Measurements from ENCODE around the gene COQ9. TPM values are rescaled to one million over a fixed set of nuclear protein-coding genes. Genes with fewer than 3 reads are reported as not detected.

Gene COQ9
- total RNA-seq, 1 experiment from 2014 or later: 67.4 TPM

- no peaks in the 10 kb centered on the region for H4K20me1 ChIP-seq (ENCODE audit: low read length)
- ATAC-seq: no peak
- no peaks in the 10 kb centered on the region for H3K9me3 ChIP-seq (ENCODE audit: low read length)
- H3F3A ChIP-seq (ENCODE audit: low read length, unreplicated experiment): no peaks in the 10 kb centered on the region
- no peak for DNase-seq
- CTCF ChIA-PET: no interaction called here
- H3K4me1 ChIP-seq (ENCODE audit: insufficient read depth, low read length): no peaks in the 10 kb centered on the region
- no peaks in the 10 kb centered on the region for H3K36me3 ChIP-seq (ENCODE audit: low read depth, low read length)
- intact Hi-C loops (cut with micrococcal nuclease): no loop called here
- H3K9ac ChIP-seq (ENCODE audit: low read length): no peak overlapping the region
- H3K79me2 ChIP-seq (ENCODE audit: low read length): no peaks in the 10 kb centered on the region
- BruUV-seq (replicated peaks): no TSS peak
- no peak overlapping the region for H3K27ac ChIP-seq (ENCODE audit: low read length)
- H2AFZ ChIP-seq (ENCODE audit: low read length): no peak overlapping the region
- no peak overlapping the region for H3K4me2 ChIP-seq (ENCODE audit: low read length)
- H3K27me3 ChIP-seq (ENCODE audit: low read length): no peaks in the 10 kb centered on the region
- H3K4me3 ChIP-seq (ENCODE audit: low read length): no peak overlapping the region
- POLR2A ChIA-PET (ENCODE audit: unreplicated experiment): no interaction called here
- no peaks in the 10 kb centered on the region for H3K9me2 ChIP-seq (replicated peaks; ENCODE audit: low read length)
- TF ChIP-seq EZH2 (IDR thresholded peaks at IDR 0.05; ENCODE audit: low read length, unreplicated experiment): no peak
- TF ChIP-seq CTCF (conservative IDR thresholded peaks at IDR 0.05; ENCODE audit: low read depth, low read length): no peak
- TF ChIP-seq EZH2phosphoT487 (IDR thresholded peaks at IDR 0.05; ENCODE audit: borderline replicate concordance, low read length): no peak
Measured at GRCh38 chr16:57479976-57480753, 32.9 kb downstream of the COQ9 start.

- no peaks in the 10 kb centered on the region for H3K36me3 ChIP-seq (ENCODE audit: low read depth, low read length)
- no peaks in the 10 kb centered on the region for H4K20me1 ChIP-seq (ENCODE audit: low read length)
- no peak overlapping the region for H3K4me3 ChIP-seq (ENCODE audit: low read length)
- no peak overlapping the region for H2AFZ ChIP-seq (ENCODE audit: low read length)
- ChIA-PET CTCF (no interaction called here), POLR2A (ENCODE audit: unreplicated experiment) (no interaction called here)
- H3K9ac ChIP-seq (ENCODE audit: low read length): no peak overlapping the region
- no peaks in the 10 kb centered on the region for H3F3A ChIP-seq (ENCODE audit: low read length, unreplicated experiment)
- intact Hi-C loops (cut with micrococcal nuclease): no loop called here
- no TSS peak for BruUV-seq (replicated peaks)
- DNase-seq (no peak), ATAC-seq (no peak)
- no peaks in the 10 kb centered on the region; the same call in 1 of the 2 replicates for H3K4me1 ChIP-seq (ENCODE audit: insufficient read depth, low read length)
- H3K9me3 ChIP-seq (ENCODE audit: low read length): no peaks in the 10 kb centered on the region
- H3K79me2 ChIP-seq (ENCODE audit: low read length): no peaks in the 10 kb centered on the region
- no peak overlapping the region for H3K4me2 ChIP-seq (ENCODE audit: low read length)
- no peak overlapping the region for H3K27ac ChIP-seq (ENCODE audit: low read length)
- no peaks in the 10 kb centered on the region for H3K9me2 ChIP-seq (replicated peaks; ENCODE audit: low read length)
- H3K27me3 ChIP-seq (ENCODE audit: low read length): no peaks in the 10 kb centered on the region
- TF ChIP-seq CTCF (conservative IDR thresholded peaks at IDR 0.05; ENCODE audit: low read depth, low read length): no peak
- no peak for TF ChIP-seq EZH2phosphoT487 (IDR thresholded peaks at IDR 0.05; ENCODE audit: borderline replicate concordance, low read length)
- no peak for TF ChIP-seq EZH2 (IDR thresholded peaks at IDR 0.05; ENCODE audit: low read length, unreplicated experiment)
Measured at GRCh38 chr16:57480754-57481230, 33.5 kb downstream of the COQ9 start.

GRCh38 chr16:57481421-57481820 is 34.1 kb downstream of the COQ9 start:
- POLR2A ChIA-PET (ENCODE audit: unreplicated experiment): no interaction called here
- CTCF ChIA-PET: no interaction called here

More at GRCh38 chr16:57481421-57481820, 34.1 kb downstream of the COQ9 start:
- ATAC-seq: no peak
- no peaks in the 10 kb centered on the region for H3K27me3 ChIP-seq (ENCODE audit: low read length)
- BruUV-seq (replicated peaks): no TSS peak
- H3K9me2 ChIP-seq (replicated peaks; ENCODE audit: low read length): no peaks in the 10 kb centered on the region
- H3K27ac ChIP-seq (ENCODE audit: low read length): no peak overlapping the region
- intact Hi-C loops (cut with micrococcal nuclease): no loop called here
- H3K9ac ChIP-seq (ENCODE audit: low read length): no peak overlapping the region
- H3K4me1 ChIP-seq (ENCODE audit: insufficient read depth, low read length): no peaks in the 10 kb centered on the region; the same call in 1 of the 2 replicates
- H3K4me2 ChIP-seq (ENCODE audit: low read length): no peak overlapping the region
- H2AFZ ChIP-seq (ENCODE audit: low read length): no peak overlapping the region
- no peak overlapping the region for H3K4me3 ChIP-seq (ENCODE audit: low read length)
- no peaks in the 10 kb centered on the region for H4K20me1 ChIP-seq (ENCODE audit: low read length)
- H3K9me3 ChIP-seq (ENCODE audit: low read length): no peaks in the 10 kb centered on the region
- TF ChIP-seq EZH2 (IDR thresholded peaks at IDR 0.05; ENCODE audit: low read length, unreplicated experiment) (no peak), CTCF (conservative IDR thresholded peaks at IDR 0.05; ENCODE audit: low read depth, low read length) (no peak), EZH2phosphoT487 (IDR thresholded peaks at IDR 0.05; ENCODE audit: borderline replicate concordance, low read length) (no peak)
- H3F3A ChIP-seq (ENCODE audit: low read length, unreplicated experiment): no peaks in the 10 kb centered on the region
- no peaks in the 10 kb centered on the region for H3K36me3 ChIP-seq (ENCODE audit: low read depth, low read length)
- no peaks in the 10 kb centered on the region for H3K79me2 ChIP-seq (ENCODE audit: low read length)
- no peak for DNase-seq
